ENCODE results near the gene ZSCAN5A. TPM values are rescaled to one million over a fixed set of nuclear protein-coding genes. Genes with fewer than 3 reads are reported as not detected.

Gene ZSCAN5A
- total RNA-seq, 1 experiment from 2014 or later: 10.4 TPM

- no peak for TF ChIP-seq FOXJ3 (CRISPR knock-in tag; IDR thresholded peaks at IDR 0.05; ENCODE audit: borderline replicate concordance)
- TF ChIP-seq SMAD3 (CRISPR knock-in tag; IDR thresholded peaks at IDR 0.05; ENCODE audit: borderline replicate concordance): no peak
- TF ChIP-seq MLX (CRISPR knock-in tag; IDR thresholded peaks at IDR 0.05): no peak
- no peak for TF ChIP-seq MAX (CRISPR knock-in tag; IDR thresholded peaks at IDR 0.05)
- no peak for TF ChIP-seq SOX15 (CRISPR knock-in tag; IDR thresholded peaks at IDR 0.05)
Measured at GRCh38 chr19:56189785-56190184, 124.9 kb downstream of the ZSCAN5A start (continued).

GRCh38 chr19:56177564-56178243 lies 136.9 kb downstream of the ZSCAN5A start:
- peaks cover 2% of the 10 kb centered on the region; the same call in 1 of the 2 replicates for H3K27me3 Mint-ChIP-seq (ENCODE audit: low read depth)

More at GRCh38 chr19:56177564-56178243, 136.9 kb downstream of the ZSCAN5A start:
- no peak overlapping the region for H3K27ac Mint-ChIP-seq
- H3K9me3 Mint-ChIP-seq: no peaks in the 10 kb centered on the region
- ATAC-seq: no peak
- no peak for TF ChIP-seq CTCF (IDR thresholded peaks at IDR 0.05)
- TF ChIP-seq PREB (CRISPR knock-in tag; IDR thresholded peaks at IDR 0.05; ENCODE audit: borderline replicate concordance): no peak
- no peak for TF ChIP-seq USF2 (CRISPR knock-in tag; IDR thresholded peaks at IDR 0.05)
- TF ChIP-seq ATF6 (CRISPR knock-in tag; IDR thresholded peaks at IDR 0.05): no peak
- TF ChIP-seq GTF2I (CRISPR knock-in tag; conservative IDR thresholded peaks at IDR 0.05): no peak
- TF ChIP-seq ZBTB43 (CRISPR knock-in tag; IDR thresholded peaks at IDR 0.05): no peak
- no peak for TF ChIP-seq ZNF425 (CRISPR knock-in tag; conservative IDR thresholded peaks at IDR 0.05)
- no peak for TF ChIP-seq RELA (CRISPR knock-in tag; IDR thresholded peaks at IDR 0.05; ENCODE audit: borderline replicate concordance)
- no peak for TF ChIP-seq ZNF219 (CRISPR knock-in tag; IDR thresholded peaks at IDR 0.05; ENCODE audit: borderline replicate concordance)
- no peak for TF ChIP-seq JUN (CRISPR knock-in tag; IDR thresholded peaks at IDR 0.05)
- no peak for TF ChIP-seq EMX1 (CRISPR knock-in tag; IDR thresholded peaks at IDR 0.05)
- POLR2A ChIA-PET: interaction anchor here (0.6 to 1.1 kb wide), 2 partner anchors 36 to 203 kb away, joined by 4 read pairs; no protein-coding TSS in a partner anchor
- H3K36me3 Mint-ChIP-seq: no peaks in the 10 kb centered on the region
- H3K4me1 Mint-ChIP-seq: peaks cover 4% of the 10 kb centered on the region; the same call in 1 of the 2 replicates
- H3K4me3 Mint-ChIP-seq: no peak overlapping the region
- no peak for DNase-seq (ENCODE audit: low spot score)
- CTCF ChIA-PET: interaction anchor here (0.6 to 2.3 kb wide), 8 partner anchors 23 to 156 kb away, joined by 3 to 8 read pairs (median 4); no protein-coding TSS in a partner anchor

Measured in WTC11 (cell line).